Esophagus muscularis mucosa (tissue), 4 donors: ENCODE measurements around the gene SLC39A11. TPM values are rescaled to one million over a fixed set of nuclear protein-coding genes. Genes with fewer than 3 reads are reported as not detected.

ENCODE experiments used
- DNase-seq: peaks from one replicate; pipeline ENCODE4 v3.0.0-alpha.2; 2017; ENCODE audit errors: extremely low spot score
- H3K27ac ChIP-seq, 4 donors: fragments of 200-600 bp; sonication (generic); replicated peaks in 1 of 4; 1 replicate in 3 of 4; 2 replicates in 1 of 4; pipeline ENCODE4 v1.5.1; 2016 to 2019; ENCODE audit warnings: mild to moderate bottlenecking in 1 of 4
- H3K27me3 ChIP-seq, 4 donors: fragments of 200-600 bp; sonication (generic); one replicate each; pipeline versions ENCODE4 v1.5.1 to v1.6.0; 2016 to 2019
- H3K36me3 ChIP-seq, 4 donors: fragments of 200-600 bp; sonication (generic); one replicate each; pipeline ENCODE4 v1.5.1; 2016 to 2019
- H3K4me1 ChIP-seq, 4 donors: fragments of 200-600 bp; sonication (generic); one replicate each; pipeline ENCODE4 v1.5.1; 2016 to 2019
- H3K4me3 ChIP-seq, 4 donors: fragments of 200-600 bp; sonication (generic); 1 replicate in 2 of 4; 2 replicates in 2 of 4; pipeline ENCODE4 v1.5.1; 2016 to 2019; ENCODE audit warnings: mild to moderate bottlenecking in 4 of 4, moderate library complexity in 1 of 4
- H3K9me3 ChIP-seq, 4 donors: fragments of 200-600 bp; sonication (generic); 1 replicate in 3 of 4; 2 replicates in 1 of 4; pipeline ENCODE4 v1.5.1; 2016 to 2019
- EP300 ChIP-seq: sonication (generic); formaldehyde crosslinking; IDR thresholded peaks from one replicate; pipeline ENCODE4 v1.6.1; 2017; ENCODE audit warnings: antibody characterized with exemption
- POLR2A ChIP-seq: fragments of 450-650 bp; IDR thresholded peaks from one replicate; pipeline ENCODE4 v1.6.1; 2017; ENCODE audit warnings: antibody characterized with exemption, moderate library complexity, mild to moderate bottlenecking, low read depth
- POLR2AphosphoS5 ChIP-seq, 2 donors: sonication (generic); formaldehyde crosslinking; IDR thresholded peaks; one replicate each; pipeline ENCODE4 v1.6.1; 2017; ENCODE audit warnings: antibody characterized with exemption in 2 of 2
- WGBS: methylation state at CpG from one replicate; pipeline ENCODE4 v1.1.5; 2018; 5-methylcytosine and 5-hydroxymethylcytosine counted together
- intact Hi-C: fragments of 100-400 bp; cut with DNase I; formaldehyde crosslinking; loops from one replicate; pipeline ENCODE4 v1.15.1; 2023
- total RNA-seq, 4 donors: library from RNA; depleted of rRNA; stranded (reverse); fragments of >200 nt; gene quantifications; one replicate each; pipeline versions ENCODE4 v1.1.0 to v1.2.1, GENCODE V29; 2016
- TF ChIP-seq, protein P1 (sequence below), 3 experiments: fragments of 200-600 bp in 2 of 3; fragments of 450-650 bp in 1 of 3; sonication (generic) in 2 of 3; IDR thresholded peaks; one replicate each; pipeline ENCODE4 v1.5.1; 2017 to 2019; ENCODE audit warnings: antibody characterized with exemption in 3 of 3, mild to moderate bottlenecking in 2 of 3, moderate library complexity in 1 of 3

SLC39A11 gene
- total RNA-seq, 4 donors from 2014 or later: 7.5 to 20.2 (median 18.4) TPM

GRCh38 chr17:72715906-72716572 lies 376.4 kb downstream of the SLC39A11 start:
- H3K27me3 ChIP-seq: no peaks in the 10 kb centered on the region
- TF ChIP-seq POLR2A (no peak), EP300 (no peak), POLR2AphosphoS5 (IDR thresholded peaks at IDR 0.05) (no peak)
- TF ChIP-seq, protein P1, sequence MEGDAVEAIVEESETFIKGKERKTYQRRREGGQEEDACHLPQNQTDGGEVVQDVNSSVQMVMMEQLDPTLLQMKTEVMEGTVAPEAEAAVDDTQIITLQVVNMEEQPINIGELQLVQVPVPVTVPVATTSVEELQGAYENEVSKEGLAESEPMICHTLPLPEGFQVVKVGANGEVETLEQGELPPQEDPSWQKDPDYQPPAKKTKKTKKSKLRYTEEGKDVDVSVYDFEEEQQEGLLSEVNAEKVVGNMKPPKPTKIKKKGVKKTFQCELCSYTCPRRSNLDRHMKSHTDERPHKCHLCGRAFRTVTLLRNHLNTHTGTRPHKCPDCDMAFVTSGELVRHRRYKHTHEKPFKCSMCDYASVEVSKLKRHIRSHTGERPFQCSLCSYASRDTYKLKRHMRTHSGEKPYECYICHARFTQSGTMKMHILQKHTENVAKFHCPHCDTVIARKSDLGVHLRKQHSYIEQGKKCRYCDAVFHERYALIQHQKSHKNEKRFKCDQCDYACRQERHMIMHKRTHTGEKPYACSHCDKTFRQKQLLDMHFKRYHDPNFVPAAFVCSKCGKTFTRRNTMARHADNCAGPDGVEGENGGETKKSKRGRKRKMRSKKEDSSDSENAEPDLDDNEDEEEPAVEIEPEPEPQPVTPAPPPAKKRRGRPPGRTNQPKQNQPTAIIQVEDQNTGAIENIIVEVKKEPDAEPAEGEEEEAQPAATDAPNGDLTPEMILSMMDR (IDR thresholded peaks at IDR 0.05): no peak
- H3K27ac ChIP-seq: no peak overlapping the region
- no peak overlapping the region for H3K4me3 ChIP-seq
- 87% methylated on average over 23 of the region's 23 CpGs for WGBS
- H3K9me3 ChIP-seq: peaks cover 0 to 8% (median 3%) of the 10 kb centered on the region in 4 donors
- H3K4me1 ChIP-seq: no peaks in the 10 kb centered on the region
- no peak for DNase-seq
- intact Hi-C loops: no loop called here
- H3K36me3 ChIP-seq: peaks cover 0 to 6% (median 2%) of the 10 kb centered on the region in 4 donors

DNA sequence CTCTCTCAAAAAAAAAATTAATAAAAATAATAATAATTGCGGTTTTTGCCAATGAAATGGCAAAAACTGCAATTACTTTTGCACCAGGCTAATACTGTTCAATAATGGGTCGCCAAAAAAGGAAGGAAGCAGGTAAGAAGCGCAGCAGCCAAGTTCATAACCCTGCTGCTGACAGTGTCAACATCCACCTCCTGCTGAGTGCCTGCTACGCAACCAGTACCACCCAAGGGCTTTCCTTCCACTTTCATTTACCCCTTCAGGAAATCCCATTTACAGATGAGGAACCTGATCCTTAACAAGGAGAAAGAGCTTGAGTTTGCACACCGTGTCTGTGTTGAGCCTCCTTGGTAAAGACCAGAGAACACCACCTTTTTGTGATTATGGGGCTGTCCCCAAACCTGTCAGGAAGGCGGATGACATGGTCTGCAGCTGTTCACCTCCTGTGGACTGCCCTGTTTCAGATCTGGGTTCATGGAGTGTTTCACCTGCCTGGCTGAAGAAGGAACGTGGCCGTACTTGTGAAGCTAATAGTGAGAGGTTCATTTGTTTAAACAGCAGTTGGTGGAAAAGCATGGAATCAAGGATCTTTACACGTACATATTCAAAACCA lies 378.0 kb downstream of the SLC39A11 start:
- intact Hi-C loops: no loop called here

DNA sequence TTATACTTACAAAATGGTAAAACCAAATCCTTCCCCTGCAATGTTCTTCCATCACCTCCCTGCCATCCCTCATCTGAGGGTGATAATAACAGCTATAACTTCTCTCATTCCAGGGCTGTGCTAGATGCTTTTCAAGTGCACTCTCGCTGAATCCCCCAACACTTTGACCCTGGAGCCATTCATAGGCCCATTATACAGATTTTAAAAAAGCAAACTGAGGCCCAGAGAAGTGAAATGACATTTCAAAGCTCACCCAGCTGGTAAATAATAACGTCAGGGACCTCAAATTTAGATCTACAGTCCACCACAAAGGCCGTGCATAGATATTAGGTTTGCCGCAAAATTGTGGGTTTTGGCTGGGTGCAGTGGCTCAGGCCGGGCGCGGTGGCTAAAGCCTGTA lies 378.8 kb downstream of the SLC39A11 start:
- Histone ChIP-seq H3K27me3 (no peaks in the 10 kb centered on the region), H3K4me3 (no peak overlapping the region), H3K9me3 (peaks cover 0 to 13% (median 6%) of the 10 kb centered on the region in 4 donors), H3K27ac (no peak overlapping the region), H3K36me3 (peaks cover 0 to 6% (median 2%) of the 10 kb centered on the region in 4 donors), H3K4me1 (no peaks in the 10 kb centered on the region)
- DNase-seq: no peak
- no peak for TF ChIP-seq EP300
- TF ChIP-seq POLR2A: no peak
- TF ChIP-seq POLR2AphosphoS5 (IDR thresholded peaks at IDR 0.05): no peak
- TF ChIP-seq, protein P1 (IDR thresholded peaks at IDR 0.05): no peak
- 97% methylated on average over 7 of the region's 7 CpGs for WGBS
- intact Hi-C loops: no loop called here

More for the DNA sequence above, 378.0 kb downstream of the SLC39A11 start:
- H3K9me3 ChIP-seq: peaks cover 0 to 13% (median 5%) of the 10 kb centered on the region in 4 donors
- 79% methylated on average over 9 of the region's 9 CpGs for WGBS
- no peak overlapping the region for H3K4me3 ChIP-seq
- TF ChIP-seq POLR2AphosphoS5 (IDR thresholded peaks at IDR 0.05) (no peak), POLR2A (no peak), EP300 (no peak)
- TF ChIP-seq, protein P1 (IDR thresholded peaks at IDR 0.05): no peak
- DNase-seq: no peak
- H3K4me1 ChIP-seq: no peaks in the 10 kb centered on the region
- H3K27ac ChIP-seq: no peak overlapping the region
- H3K27me3 ChIP-seq: no peaks in the 10 kb centered on the region
- H3K36me3 ChIP-seq: peaks cover 0 to 6% (median 2%) of the 10 kb centered on the region in 4 donors

DNA sequence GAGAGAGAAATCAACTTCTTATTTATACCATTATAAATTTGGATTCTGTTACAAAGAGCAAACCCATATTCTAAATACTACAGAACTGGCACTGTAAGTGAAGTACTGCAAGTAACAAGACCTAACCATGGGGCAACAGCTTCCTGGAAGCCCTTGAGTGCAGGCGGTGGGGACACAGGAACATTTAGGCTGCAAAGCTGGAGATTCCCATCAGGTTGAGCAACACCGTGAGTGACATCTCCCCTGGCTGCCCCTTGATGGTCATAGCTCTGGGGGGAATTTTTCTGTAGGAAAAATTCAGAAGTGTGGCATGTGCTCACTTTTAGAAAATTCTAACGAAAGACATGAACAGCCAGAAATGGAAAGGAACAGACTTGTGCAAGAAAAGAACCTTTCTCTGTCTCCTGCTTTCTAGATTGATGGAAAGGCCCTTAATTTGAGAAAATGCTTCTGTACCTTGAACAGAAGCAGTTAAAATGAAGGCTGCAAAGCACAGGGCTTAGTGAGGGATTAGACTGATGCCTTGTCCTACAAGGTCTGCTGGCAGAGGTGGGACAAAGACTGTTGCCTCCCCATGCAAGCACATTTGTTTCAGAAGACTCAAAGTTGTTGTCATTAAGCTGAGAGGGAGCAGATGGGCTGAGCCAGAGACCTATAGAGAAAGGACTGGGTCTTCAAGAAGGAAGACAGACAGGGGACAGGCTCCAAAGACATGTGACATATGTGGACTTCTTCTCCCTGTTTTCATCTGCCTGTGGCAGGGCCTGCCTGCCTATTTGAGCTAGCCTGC lies 380.8 kb downstream of the SLC39A11 start:
- Histone ChIP-seq H3K27me3 (no peaks in the 10 kb centered on the region), H3K4me1 (no peaks in the 10 kb centered on the region), H3K4me3 (no peak overlapping the region), H3K9me3 (peaks cover 0 to 20% (median 12%) of the 10 kb centered on the region in 4 donors), H3K27ac (no peak overlapping the region), H3K36me3 (peaks cover 0 to 6% (median 2%) of the 10 kb centered on the region in 4 donors)
- TF ChIP-seq EP300: no peak
- TF ChIP-seq POLR2A: no peak
- TF ChIP-seq POLR2AphosphoS5 (IDR thresholded peaks at IDR 0.05): no peak
- TF ChIP-seq, protein P1 (IDR thresholded peaks at IDR 0.05): no peak
- DNase-seq: no peak
- WGBS: 94% methylated on average over 3 of the region's 3 CpGs
- intact Hi-C loops: no loop called here
